ENCODE measurements around the gene INPP5F. TPM values are rescaled to one million over a fixed set of nuclear protein-coding genes. Genes with fewer than 3 reads are reported as not detected.

Gene INPP5F
- total and polyA plus RNA-seq, 9 donors = 8.1 to 18.8 (median 13.8) TPM

DNA sequence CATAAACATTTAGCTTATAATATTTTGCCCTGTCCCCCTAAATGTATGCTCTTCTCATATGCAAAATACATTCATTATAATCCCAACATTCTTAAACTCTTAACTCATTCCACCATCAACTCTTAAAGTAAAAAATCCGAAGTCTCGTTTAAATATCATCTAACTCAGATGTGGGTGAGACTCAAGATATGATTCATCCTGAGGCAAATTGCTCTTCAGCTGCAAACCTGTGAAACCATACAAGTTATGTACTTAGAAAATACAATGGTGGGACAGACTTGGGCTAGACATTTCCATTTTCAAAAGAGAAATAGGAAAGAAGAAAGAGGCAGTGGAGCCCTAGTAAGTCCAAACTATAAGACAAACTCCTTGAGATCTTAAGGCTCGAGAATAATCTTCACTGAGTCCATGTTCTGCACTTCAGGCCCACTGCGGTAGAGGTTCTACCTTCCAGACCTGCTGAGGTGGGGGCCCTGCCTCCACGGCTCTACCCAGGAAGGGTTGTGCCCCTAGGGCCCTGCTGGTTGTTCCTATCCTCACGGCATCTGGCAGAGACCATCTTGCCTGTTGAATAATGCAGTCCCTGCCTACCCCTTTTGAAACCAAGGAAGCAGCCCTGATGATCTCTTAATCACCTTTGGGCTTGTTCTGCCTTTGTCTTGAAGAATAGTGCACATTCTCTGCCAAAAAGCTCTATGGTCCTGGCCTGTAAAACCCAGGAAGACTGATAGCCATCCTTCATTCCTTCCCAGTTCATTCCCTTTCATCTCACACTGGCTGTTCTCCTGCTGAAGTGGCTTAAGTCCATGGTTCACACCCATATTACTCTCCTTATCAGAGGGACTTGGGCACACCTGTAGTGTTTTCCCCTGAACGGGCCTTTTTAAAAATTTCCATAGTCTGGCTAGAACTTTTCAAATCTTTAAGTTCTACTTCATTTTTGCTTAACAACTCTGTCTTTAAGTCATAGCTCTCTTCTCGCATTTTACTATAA, 37.3 kb downstream of the INPP5F start:
- intact Hi-C loops (cut with DNase I) = no loop called here
- Histone ChIP-seq H3K4me1 (ENCODE audit: insufficient read depth) (peaks cover under 1% of the 10 kb centered on the region), H3K27ac (no peak overlapping the region), H3K36me3 (no peaks in the 10 kb centered on the region), H3K27me3 (no peaks in the 10 kb centered on the region), H3K4me3 (no peak overlapping the region), H3K9me3 (no peaks in the 10 kb centered on the region)
- WGBS, 3 donors = 92 to 95% (median 95%) methylated on average over 8 of the region's 8 CpGs
- TF ChIP-seq, protein P1, sequence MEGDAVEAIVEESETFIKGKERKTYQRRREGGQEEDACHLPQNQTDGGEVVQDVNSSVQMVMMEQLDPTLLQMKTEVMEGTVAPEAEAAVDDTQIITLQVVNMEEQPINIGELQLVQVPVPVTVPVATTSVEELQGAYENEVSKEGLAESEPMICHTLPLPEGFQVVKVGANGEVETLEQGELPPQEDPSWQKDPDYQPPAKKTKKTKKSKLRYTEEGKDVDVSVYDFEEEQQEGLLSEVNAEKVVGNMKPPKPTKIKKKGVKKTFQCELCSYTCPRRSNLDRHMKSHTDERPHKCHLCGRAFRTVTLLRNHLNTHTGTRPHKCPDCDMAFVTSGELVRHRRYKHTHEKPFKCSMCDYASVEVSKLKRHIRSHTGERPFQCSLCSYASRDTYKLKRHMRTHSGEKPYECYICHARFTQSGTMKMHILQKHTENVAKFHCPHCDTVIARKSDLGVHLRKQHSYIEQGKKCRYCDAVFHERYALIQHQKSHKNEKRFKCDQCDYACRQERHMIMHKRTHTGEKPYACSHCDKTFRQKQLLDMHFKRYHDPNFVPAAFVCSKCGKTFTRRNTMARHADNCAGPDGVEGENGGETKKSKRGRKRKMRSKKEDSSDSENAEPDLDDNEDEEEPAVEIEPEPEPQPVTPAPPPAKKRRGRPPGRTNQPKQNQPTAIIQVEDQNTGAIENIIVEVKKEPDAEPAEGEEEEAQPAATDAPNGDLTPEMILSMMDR (IDR thresholded peaks at IDR 0.05) = no peak
- TF ChIP-seq POLR2A (IDR thresholded peaks at IDR 0.05) (no peak), EP300 (IDR thresholded peaks at IDR 0.05) (no peak)
- DNase-seq = no peak

DNA sequence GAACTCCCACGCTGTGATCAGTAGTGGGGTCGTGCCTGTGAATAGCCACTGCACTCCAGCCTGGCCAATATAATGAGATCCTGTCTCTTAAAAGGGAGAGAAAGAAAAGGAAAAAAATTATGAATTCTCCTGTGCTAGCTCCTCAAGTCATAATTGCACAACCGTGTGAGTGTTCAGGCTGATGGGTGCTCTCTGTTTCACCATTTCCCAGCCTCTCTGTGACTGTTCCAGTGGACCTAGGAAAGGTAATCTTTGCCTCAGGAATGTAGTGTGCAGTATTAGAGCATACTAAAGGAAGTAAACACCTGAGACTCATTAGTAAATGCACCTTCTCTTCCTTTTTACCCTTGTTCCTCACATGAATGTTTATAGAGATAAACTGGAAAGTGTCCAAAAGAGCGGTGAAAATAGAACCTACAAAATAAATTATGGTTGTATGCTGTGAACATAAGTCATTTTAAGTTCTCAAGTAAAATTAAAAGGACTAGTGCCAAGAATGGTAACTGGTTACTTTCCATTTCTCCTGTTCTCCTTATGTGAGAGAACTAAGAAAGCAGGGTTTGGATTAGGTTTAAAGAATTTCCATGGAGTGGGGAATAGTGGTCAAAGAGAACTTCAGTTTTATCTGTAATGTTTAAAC, 42.7 kb downstream of the INPP5F start:
- intact Hi-C loops (cut with DNase I) = no loop called here
- no peaks in the 10 kb centered on the region for H3K36me3 ChIP-seq
- no peak overlapping the region for H3K27ac ChIP-seq
- no peak for TF ChIP-seq POLR2A (IDR thresholded peaks at IDR 0.05)
- TF ChIP-seq, protein P1 (IDR thresholded peaks at IDR 0.05) = no peak
- no peak for TF ChIP-seq EP300 (IDR thresholded peaks at IDR 0.05)
- 42 to 64% (median 59%) methylated on average over 4 of the region's 4 CpGs for WGBS, 3 donors
- no peak overlapping the region for H3K4me3 ChIP-seq
- H3K9me3 ChIP-seq = no peaks in the 10 kb centered on the region
- no peak for DNase-seq
- H3K4me1 ChIP-seq (ENCODE audit: insufficient read depth) = peaks cover 2% of the 10 kb centered on the region
- H3K27me3 ChIP-seq = no peaks in the 10 kb centered on the region

DNA sequence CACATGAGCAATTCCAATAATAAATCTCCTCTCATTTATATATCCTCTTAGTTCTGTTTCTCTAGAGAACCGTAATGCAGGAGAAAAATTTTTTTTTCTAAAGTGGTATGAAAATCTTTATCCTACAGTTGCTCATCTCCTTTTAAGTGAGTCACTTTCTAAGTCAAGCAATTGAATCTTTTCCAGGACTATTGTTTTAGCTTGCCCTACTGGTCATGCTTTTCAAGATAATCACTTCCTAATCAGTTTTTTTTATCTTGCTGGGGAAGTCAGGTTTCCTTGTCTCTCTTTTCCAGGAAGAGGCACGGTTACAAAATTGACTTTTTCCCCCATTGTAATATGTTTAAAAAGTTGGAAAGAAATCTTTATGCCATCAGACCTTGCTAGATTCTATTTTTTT, 44.0 kb downstream of the INPP5F start:
- H3K9me3 ChIP-seq = no peaks in the 10 kb centered on the region
- intact Hi-C loops (cut with DNase I) = no loop called here
- no peak for DNase-seq

DNA sequence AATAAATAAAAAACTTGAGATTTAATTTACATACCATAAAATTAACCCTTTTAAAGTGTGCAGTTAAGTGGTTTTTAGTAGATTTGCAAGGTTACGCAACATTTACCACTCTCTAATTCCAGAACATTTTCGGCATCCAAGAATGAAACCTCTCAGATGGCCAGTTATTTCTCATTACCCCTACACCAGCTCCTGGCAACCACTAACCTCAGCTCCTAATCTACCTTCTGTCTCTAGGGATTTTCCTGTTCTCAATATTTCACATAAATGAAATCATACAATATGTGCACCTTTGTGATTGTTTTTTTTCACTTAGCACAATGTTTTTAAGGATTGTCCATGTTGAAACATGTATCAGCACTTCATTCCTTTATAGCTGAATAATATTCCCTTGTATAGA, 45.1 kb downstream of the INPP5F start:
- no peaks in the 10 kb centered on the region for H3K9me3 ChIP-seq
- intact Hi-C loops (cut with DNase I) = no loop called here
- H3K27me3 ChIP-seq = no peaks in the 10 kb centered on the region
- no peak overlapping the region for H3K4me3 ChIP-seq
- no peak overlapping the region for H3K27ac ChIP-seq
- H3K4me1 ChIP-seq (ENCODE audit: insufficient read depth) = peaks cover 2% of the 10 kb centered on the region
- TF ChIP-seq EP300 (IDR thresholded peaks at IDR 0.05) = no peak
- no peak for TF ChIP-seq POLR2A (IDR thresholded peaks at IDR 0.05)
- TF ChIP-seq, protein P1 (IDR thresholded peaks at IDR 0.05) = no peak
- H3K36me3 ChIP-seq = no peaks in the 10 kb centered on the region
- 80 to 85% (median 80%) methylated on average over 2 of the region's 2 CpGs for WGBS, 3 donors
- no peak for DNase-seq

More for the DNA sequence above, 44.0 kb downstream of the INPP5F start:
- no peak overlapping the region for H3K27ac ChIP-seq
- H3K4me3 ChIP-seq = no peak overlapping the region
- WGBS, 3 donors = 68 to 76% (median 70%) methylated on average over 2 of the region's 2 CpGs
- TF ChIP-seq POLR2A (IDR thresholded peaks at IDR 0.05) (no peak), EP300 (IDR thresholded peaks at IDR 0.05) (no peak)
- TF ChIP-seq, protein P1 (IDR thresholded peaks at IDR 0.05) = no peak
- no peaks in the 10 kb centered on the region for H3K36me3 ChIP-seq
- H3K4me1 ChIP-seq (ENCODE audit: insufficient read depth) = peaks cover 2% of the 10 kb centered on the region
- H3K27me3 ChIP-seq = no peaks in the 10 kb centered on the region
